ENCODE results near the gene NUDT6.
"Not testable (repeated sequence)": the region's sequence is repeated elsewhere in the genome, so short reads cannot be mapped to it uniquely, and the experiment has no call there.

Gene NUDT6

DNA sequence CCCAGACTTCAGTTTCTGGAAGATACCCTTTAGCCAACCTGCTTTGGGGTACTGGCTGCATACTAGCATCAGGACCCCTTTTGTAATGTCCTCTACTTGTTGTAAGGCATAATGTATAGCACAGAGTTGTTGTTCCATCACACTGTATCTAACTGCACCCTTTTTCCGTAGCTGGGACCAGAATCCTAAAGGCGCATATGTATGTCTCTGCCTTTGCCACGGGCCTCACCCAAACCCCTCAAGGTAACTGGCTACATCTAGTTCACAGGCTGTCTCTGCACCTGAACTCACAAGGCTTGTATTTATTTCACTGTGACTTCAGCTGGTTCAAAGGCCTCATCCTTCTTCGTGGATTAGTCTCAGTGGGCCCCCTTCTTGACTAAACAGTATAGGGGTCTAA is 29.6 kb upstream of the NUDT6 start:
- Histone ChIP-seq H3K27ac (ENCODE audit: insufficient read depth, low read depth, low read length, poor library complexity, severe bottlenecking) (no peak overlapping the region), H3K36me3 (ENCODE audit: control insufficient read depth, insufficient read depth, low read length) (peaks cover 39% of the 10 kb centered on the region), H3K27me3 (ENCODE audit: control insufficient read depth, insufficient read depth, low read length, poor library complexity, severe bottlenecking) (no peaks in the 10 kb centered on the region), H3K4me1 (ENCODE audit: control insufficient read depth, insufficient read depth, low read length) (no peaks in the 10 kb centered on the region), H3K4me3 (ENCODE audit: insufficient read depth, low read depth, low read length) (no peak overlapping the region), H3K9me3 (ENCODE audit: control insufficient read depth, low read length) (no peaks in the 10 kb centered on the region)
- WGBS, 2 experiments = 92 to 98% methylated on average over 4 of the region's 4 CpGs

DNA sequence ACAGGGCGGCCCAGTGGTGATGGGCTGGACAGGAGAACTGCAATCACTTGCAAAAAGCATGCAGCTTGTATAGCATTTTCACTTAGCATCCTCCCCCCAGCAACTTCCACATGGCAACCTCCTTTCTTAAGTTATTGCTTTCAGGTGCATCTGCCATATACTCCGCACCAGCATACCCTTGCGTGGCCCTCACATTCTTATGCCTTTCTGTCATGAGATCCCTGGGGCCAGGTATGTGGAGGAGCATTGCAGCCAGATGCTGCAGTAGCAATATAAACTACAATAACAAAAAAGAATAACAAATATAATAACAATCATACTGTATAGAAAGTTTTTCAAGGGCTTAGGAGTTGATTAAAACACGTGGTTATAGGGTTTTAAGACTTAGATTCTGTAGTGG is 26.3 kb upstream of the NUDT6 start:
- no peak overlapping the region for H3K27ac ChIP-seq (ENCODE audit: insufficient read depth, low read depth, low read length, poor library complexity, severe bottlenecking)
- no peaks in the 10 kb centered on the region for H3K27me3 ChIP-seq (ENCODE audit: control insufficient read depth, insufficient read depth, low read length, poor library complexity, severe bottlenecking)
- H3K36me3 ChIP-seq (ENCODE audit: control insufficient read depth, insufficient read depth, low read length) = peaks cover 45% of the 10 kb centered on the region
- no peaks in the 10 kb centered on the region for H3K9me3 ChIP-seq (ENCODE audit: control insufficient read depth, low read length)
- H3K4me3 ChIP-seq (ENCODE audit: insufficient read depth, low read depth, low read length) = no peak overlapping the region
- H3K4me1 ChIP-seq (ENCODE audit: control insufficient read depth, insufficient read depth, low read length) = no peaks in the 10 kb centered on the region
- WGBS, 2 experiments = 95 to 97% methylated on average over 4 of the region's 4 CpGs

DNA sequence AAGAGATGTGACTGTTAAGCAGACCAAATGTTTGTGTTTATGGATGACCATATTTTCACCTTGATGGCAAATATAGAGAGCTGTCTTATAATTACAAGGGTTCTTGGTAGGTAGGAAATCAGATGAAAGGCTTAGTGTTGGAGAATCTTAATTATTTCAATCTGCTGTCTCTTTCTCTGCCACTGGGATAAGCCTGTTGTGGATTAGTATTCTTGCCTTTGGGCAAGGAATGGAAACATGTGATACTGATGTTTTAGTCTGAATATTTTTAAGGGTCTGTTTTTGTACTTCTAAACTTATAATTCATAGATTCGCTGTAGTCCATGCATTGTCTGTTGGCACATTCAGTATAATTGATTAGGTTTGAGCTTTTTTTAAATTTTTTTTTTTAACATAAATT is 23.7 kb upstream of the NUDT6 start:
- Histone ChIP-seq H3K9me3 (ENCODE audit: control insufficient read depth, low read length) (no peaks in the 10 kb centered on the region), H3K4me3 (ENCODE audit: insufficient read depth, low read depth, low read length) (no peak overlapping the region), H3K27ac (ENCODE audit: insufficient read depth, low read depth, low read length, poor library complexity, severe bottlenecking) (no peak overlapping the region), H3K36me3 (ENCODE audit: control insufficient read depth, insufficient read depth, low read length) (peaks cover 36% of the 10 kb centered on the region), H3K4me1 (ENCODE audit: control insufficient read depth, insufficient read depth, low read length) (no peaks in the 10 kb centered on the region), H3K27me3 (ENCODE audit: control insufficient read depth, insufficient read depth, low read length, poor library complexity, severe bottlenecking) (no peaks in the 10 kb centered on the region)
- 100% methylated on average over 1 of the region's 1 CpG; no CpG with 5 or more reads in 1 of the 2 experiments for WGBS, 2 experiments

DNA sequence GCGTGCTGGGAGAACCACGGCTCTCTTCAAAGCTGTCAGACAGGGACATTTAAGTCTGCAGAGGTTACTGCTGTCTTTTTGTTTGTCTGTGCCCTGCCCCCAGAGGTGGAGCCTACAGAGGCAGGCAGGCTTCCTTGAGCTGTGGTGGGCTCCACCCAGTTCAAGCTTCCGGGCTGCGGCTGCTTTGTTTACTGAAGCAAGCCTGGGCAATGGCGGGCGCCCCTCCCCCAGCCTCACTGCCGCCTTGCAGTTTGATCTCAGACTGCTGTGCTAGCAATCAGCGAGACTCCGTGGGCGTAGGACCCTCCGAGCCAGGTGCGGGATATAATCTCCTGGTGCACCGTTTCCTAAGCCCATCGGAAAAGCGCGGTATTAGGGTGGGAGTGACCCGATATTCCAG is 22.7 kb upstream of the NUDT6 start:
- not testable (repeated sequence) for H3K27ac ChIP-seq (ENCODE audit: insufficient read depth, low read depth, low read length, poor library complexity, severe bottlenecking); H3K9me3 ChIP-seq (ENCODE audit: control insufficient read depth, low read length); H3K4me1 ChIP-seq (ENCODE audit: control insufficient read depth, insufficient read depth, low read length); H3K27me3 ChIP-seq (ENCODE audit: control insufficient read depth, insufficient read depth, low read length, poor library complexity, severe bottlenecking); H3K4me3 ChIP-seq (ENCODE audit: insufficient read depth, low read depth, low read length)
- 95 to 96% methylated on average over 15 to 17 of the region's 17 CpGs for WGBS, 2 experiments
- H3K36me3 ChIP-seq (ENCODE audit: control insufficient read depth, insufficient read depth, low read length) = peaks cover 30% of the 10 kb centered on the region

DNA sequence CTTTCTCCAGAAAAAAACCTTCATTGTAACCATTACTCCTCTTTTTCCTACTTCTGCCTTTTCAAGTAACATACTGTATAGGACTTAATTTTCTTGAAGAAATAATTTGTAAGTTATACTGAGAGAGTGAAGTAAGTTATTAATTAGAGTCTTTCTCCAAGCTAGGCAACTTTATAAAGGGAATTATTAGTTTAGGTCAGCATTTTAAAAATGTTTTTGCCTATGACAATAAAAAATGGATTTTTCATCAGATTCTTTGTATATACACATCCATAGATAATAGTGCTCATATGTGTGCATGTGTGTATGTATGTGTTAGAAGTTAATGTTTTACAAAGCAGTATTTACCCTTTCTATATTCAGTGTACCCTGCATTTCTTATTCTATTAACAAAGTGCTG is 10.4 kb upstream of the NUDT6 start:
- peaks cover 23% of the 10 kb centered on the region for H3K36me3 ChIP-seq (ENCODE audit: control insufficient read depth, insufficient read depth, low read length)
- no peak overlapping the region for H3K27ac ChIP-seq (ENCODE audit: insufficient read depth, low read depth, low read length, poor library complexity, severe bottlenecking)
- no peaks in the 10 kb centered on the region for H3K9me3 ChIP-seq (ENCODE audit: control insufficient read depth, low read length)
- no peaks in the 10 kb centered on the region for H3K4me1 ChIP-seq (ENCODE audit: control insufficient read depth, insufficient read depth, low read length)
- no peaks in the 10 kb centered on the region for H3K27me3 ChIP-seq (ENCODE audit: control insufficient read depth, insufficient read depth, low read length, poor library complexity, severe bottlenecking)
- no peak overlapping the region for H3K4me3 ChIP-seq (ENCODE audit: insufficient read depth, low read depth, low read length)

DNA sequence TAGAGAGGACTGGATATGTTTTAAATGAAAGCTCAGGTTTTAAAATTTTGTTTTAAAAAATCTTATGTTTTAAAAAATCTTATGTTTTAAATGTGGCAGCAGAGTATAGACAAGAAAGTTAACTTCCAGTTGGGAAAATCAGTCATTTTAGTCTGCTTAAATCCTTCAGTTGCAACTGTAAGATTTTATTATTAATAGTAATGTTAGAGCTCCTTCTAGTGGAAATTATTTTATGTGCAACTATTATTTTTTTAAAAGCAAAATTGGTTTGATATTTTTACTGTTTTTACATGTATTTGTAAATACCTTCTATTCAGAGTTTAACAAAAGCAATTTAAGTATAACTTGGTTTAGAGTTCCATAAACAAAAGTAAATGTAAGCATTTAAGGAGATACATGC is 8.5 kb upstream of the NUDT6 start:
- Histone ChIP-seq H3K4me3 (ENCODE audit: insufficient read depth, low read depth, low read length) (no peak overlapping the region), H3K9me3 (ENCODE audit: control insufficient read depth, low read length) (no peaks in the 10 kb centered on the region), H3K27ac (ENCODE audit: insufficient read depth, low read depth, low read length, poor library complexity, severe bottlenecking) (no peak overlapping the region), H3K36me3 (ENCODE audit: control insufficient read depth, insufficient read depth, low read length) (peaks cover 23% of the 10 kb centered on the region), H3K27me3 (ENCODE audit: control insufficient read depth, insufficient read depth, low read length, poor library complexity, severe bottlenecking) (no peaks in the 10 kb centered on the region), H3K4me1 (ENCODE audit: control insufficient read depth, insufficient read depth, low read length) (no peaks in the 10 kb centered on the region)

DNA sequence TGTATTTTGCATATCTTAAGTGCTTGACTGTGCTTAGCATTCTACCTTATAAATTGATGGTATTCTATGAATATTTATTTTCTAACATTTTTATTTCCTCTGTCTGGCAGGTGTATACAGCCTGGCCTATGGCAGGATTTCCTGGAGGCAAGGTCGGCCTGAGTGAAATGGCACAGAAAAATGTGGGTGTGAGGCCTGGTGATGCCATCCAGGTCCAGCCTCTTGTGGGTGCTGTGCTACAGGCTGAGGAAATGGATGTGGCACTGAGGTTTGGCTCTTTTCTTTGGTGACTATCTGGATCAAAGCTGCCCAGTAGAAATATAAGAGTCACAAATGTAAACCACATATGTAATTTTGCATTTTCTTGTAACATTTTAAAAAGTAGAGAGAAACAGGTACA is 6.5 kb upstream of the NUDT6 start:
- Histone ChIP-seq H3K4me1 (ENCODE audit: control insufficient read depth, insufficient read depth, low read length) (peaks cover 5% of the 10 kb centered on the region), H3K4me3 (ENCODE audit: insufficient read depth, low read depth, low read length) (no peak overlapping the region), H3K9me3 (ENCODE audit: control insufficient read depth, low read length) (no peaks in the 10 kb centered on the region), H3K27me3 (ENCODE audit: control insufficient read depth, insufficient read depth, low read length, poor library complexity, severe bottlenecking) (no peaks in the 10 kb centered on the region), H3K36me3 (ENCODE audit: control insufficient read depth, insufficient read depth, low read length) (peaks cover 7% of the 10 kb centered on the region), H3K27ac (ENCODE audit: insufficient read depth, low read depth, low read length, poor library complexity, severe bottlenecking) (no peak overlapping the region)
- 88 to 96% methylated on average over 1 of the region's 1 CpG for WGBS, 2 experiments

DNA sequence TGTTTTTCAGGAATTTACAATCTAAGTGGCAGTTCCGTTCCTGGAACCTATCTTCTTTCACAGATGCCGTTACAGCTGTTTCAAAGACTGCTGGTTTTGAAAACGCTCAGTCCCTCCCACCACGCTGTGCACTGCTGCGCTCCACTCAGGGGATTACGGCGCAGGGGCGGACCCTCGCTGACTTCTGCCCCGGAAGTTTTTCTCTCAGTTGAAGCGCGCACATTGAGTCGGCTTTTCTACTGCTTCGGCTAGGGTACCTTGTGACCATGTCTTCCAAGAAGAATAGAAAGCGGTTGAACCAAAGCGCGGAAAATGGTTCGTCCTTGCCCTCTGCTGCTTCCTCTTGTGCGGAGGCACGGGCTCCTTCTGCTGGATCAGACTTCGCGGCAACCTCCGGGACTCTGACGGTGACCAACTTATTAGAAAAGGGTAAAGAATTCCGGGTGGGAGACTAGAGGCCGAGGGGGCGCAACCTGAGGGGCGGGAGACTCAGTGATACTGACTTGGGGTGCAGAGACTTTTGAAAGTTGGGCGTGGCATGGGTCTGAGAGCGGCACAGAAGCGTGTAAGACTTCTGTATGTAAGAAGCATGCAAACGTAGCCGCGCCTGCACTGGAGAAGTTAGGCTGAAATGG is 597 bp upstream of the NUDT6 start:
- H3K4me1 ChIP-seq (ENCODE audit: control insufficient read depth, insufficient read depth, low read length) = peaks cover 5% of the 10 kb centered on the region
- WGBS, 2 experiments = 0 to 1% methylated on average over 34 of the region's 34 CpGs
- H3K27me3 ChIP-seq (ENCODE audit: control insufficient read depth, insufficient read depth, low read length, poor library complexity, severe bottlenecking) = no peaks in the 10 kb centered on the region

DNA sequence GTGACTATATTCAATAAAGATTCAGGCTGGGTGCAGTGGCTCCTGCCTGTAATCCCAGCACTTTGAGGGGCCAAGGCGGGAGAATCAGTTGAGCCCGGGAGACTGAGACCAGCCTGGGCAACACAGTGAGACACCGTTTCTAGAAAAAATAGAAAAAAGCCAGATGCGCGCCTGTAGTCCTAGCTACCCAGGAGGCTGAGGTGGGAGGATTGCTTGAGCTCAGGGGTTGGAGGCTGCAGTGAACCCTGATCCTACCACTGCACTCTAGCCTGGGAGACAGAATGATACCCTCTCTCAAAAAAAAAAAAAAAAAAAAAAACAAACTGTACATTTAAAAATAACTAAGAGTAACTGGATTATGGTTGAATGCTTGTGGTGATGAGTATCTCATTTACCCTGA is 1.1 kb downstream of the NUDT6 start:
- Histone ChIP-seq H3K4me1 (ENCODE audit: control insufficient read depth, insufficient read depth, low read length) (peaks cover 5% of the 10 kb centered on the region), H3K36me3 (ENCODE audit: control insufficient read depth, insufficient read depth, low read length) (no peaks in the 10 kb centered on the region), H3K27ac (ENCODE audit: insufficient read depth, low read depth, low read length, poor library complexity, severe bottlenecking) (no peak overlapping the region), H3K27me3 (ENCODE audit: control insufficient read depth, insufficient read depth, low read length, poor library complexity, severe bottlenecking) (no peaks in the 10 kb centered on the region), H3K9me3 (ENCODE audit: control insufficient read depth, low read length) (no peaks in the 10 kb centered on the region), H3K4me3 (ENCODE audit: insufficient read depth, low read depth, low read length) (peak overlapping the region; percentile 94)
- whole genome bisulfite sequencing, 2 experiments = 91 to 94% methylated on average over 5 of the region's 5 CpGs

More for the DNA sequence above, 597 bp upstream of the NUDT6 start:
- no peaks in the 10 kb centered on the region for H3K36me3 ChIP-seq (ENCODE audit: control insufficient read depth, insufficient read depth, low read length)
- no peaks in the 10 kb centered on the region for H3K9me3 ChIP-seq (ENCODE audit: control insufficient read depth, low read length)
- peak overlapping the region; percentile 94 for H3K4me3 ChIP-seq (ENCODE audit: insufficient read depth, low read depth, low read length)
- H3K27ac ChIP-seq (ENCODE audit: insufficient read depth, low read depth, low read length, poor library complexity, severe bottlenecking) = peak overlapping the region; percentile 61

DNA sequence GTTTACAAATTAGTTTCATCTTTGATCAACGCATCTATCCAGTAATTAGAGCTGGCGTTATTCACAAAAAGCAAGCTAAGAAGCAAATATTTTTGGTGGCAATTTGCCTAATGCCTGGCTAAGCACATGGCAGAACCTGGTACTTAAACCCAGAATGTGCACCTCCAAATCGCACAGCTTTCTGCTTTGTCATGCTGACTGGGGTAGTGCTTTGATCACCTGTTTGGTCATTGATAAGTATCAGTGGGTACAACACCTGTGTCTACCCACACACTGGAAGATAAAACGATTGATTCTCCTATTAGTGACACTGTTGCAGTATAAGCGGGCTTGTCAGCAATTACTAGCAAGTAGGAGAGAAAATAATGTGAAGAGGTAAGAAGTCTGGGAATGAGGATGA is 1.9 kb downstream of the NUDT6 start:
- H3K4me3 ChIP-seq (ENCODE audit: insufficient read depth, low read depth, low read length) = no peak overlapping the region
- no peaks in the 10 kb centered on the region for H3K9me3 ChIP-seq (ENCODE audit: control insufficient read depth, low read length)
- 93% methylated on average over 5 of the region's 5 CpGs for WGBS, 2 experiments
- H3K27ac ChIP-seq (ENCODE audit: insufficient read depth, low read depth, low read length, poor library complexity, severe bottlenecking) = no peak overlapping the region
- H3K4me1 ChIP-seq (ENCODE audit: control insufficient read depth, insufficient read depth, low read length) = peaks cover 5% of the 10 kb centered on the region
- H3K27me3 ChIP-seq (ENCODE audit: control insufficient read depth, insufficient read depth, low read length, poor library complexity, severe bottlenecking) = no peaks in the 10 kb centered on the region
- no peaks in the 10 kb centered on the region for H3K36me3 ChIP-seq (ENCODE audit: control insufficient read depth, insufficient read depth, low read length)

DNA sequence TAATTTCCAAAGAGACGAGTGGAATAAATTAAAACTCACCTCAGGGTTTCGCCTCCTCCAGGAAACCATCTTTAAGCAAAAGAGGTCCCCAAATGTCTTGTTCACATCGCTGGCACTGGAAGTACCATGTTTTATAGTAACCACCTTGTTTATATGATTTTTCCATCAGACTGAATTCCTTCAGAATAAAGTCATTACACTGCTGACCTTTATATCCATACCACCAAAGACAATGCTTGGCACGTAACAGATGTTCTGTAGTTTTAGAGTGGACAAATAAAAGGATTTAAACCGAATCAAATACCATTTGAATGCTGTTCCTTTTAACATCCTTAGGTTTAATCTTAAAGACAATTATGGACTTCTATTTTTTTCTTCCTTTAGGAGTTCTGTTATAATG is 4.7 kb downstream of the NUDT6 start:
- Histone ChIP-seq H3K27me3 (ENCODE audit: control insufficient read depth, insufficient read depth, low read length, poor library complexity, severe bottlenecking) (no peaks in the 10 kb centered on the region), H3K4me3 (ENCODE audit: insufficient read depth, low read depth, low read length) (no peak overlapping the region), H3K27ac (ENCODE audit: insufficient read depth, low read depth, low read length, poor library complexity, severe bottlenecking) (no peak overlapping the region), H3K4me1 (ENCODE audit: control insufficient read depth, insufficient read depth, low read length) (no peaks in the 10 kb centered on the region), H3K9me3 (ENCODE audit: control insufficient read depth, low read length) (no peaks in the 10 kb centered on the region), H3K36me3 (ENCODE audit: control insufficient read depth, insufficient read depth, low read length) (no peaks in the 10 kb centered on the region)
- WGBS, 2 experiments = 96 to 97% methylated on average over 3 to 4 of the region's 5 CpGs

Measured in ectodermal cell (in vitro differentiated cells).